Muscle layer of colon (tissue), 2 donors: Measurements from ENCODE around the gene CNNM3.

Experiments
- H3K27ac ChIP-seq: one replicate; pipeline ENCODE4 v1.7.0; 2013; ENCODE audit warnings: low read depth, mild to moderate bottlenecking, low read length, moderate library complexity
- H3K27me3 ChIP-seq, 2 donors: one replicate each; pipeline ENCODE4 v1.7.0; 2013; ENCODE audit warnings: low read length in 2 of 2, mild to moderate bottlenecking in 2 of 2; ENCODE audit not compliant: insufficient read depth in 2 of 2, control insufficient read depth in 1 of 2
- H3K36me3 ChIP-seq: one replicate; pipeline ENCODE4 v1.7.0; 2013; ENCODE audit warnings: mild to moderate bottlenecking, low read length; ENCODE audit not compliant: insufficient read depth
- H3K4me1 ChIP-seq: one replicate; pipeline ENCODE4 v1.7.0; 2013; ENCODE audit warnings: mild to moderate bottlenecking, low read length; ENCODE audit not compliant: insufficient read depth
- H3K4me3 ChIP-seq, 2 donors: one replicate each; pipeline ENCODE4 v1.7.0; 2013; ENCODE audit warnings: low read length in 2 of 2, low read depth in 1 of 2, mild to moderate bottlenecking in 1 of 2, moderate library complexity in 1 of 2
- H3K9ac ChIP-seq: one replicate; pipeline ENCODE4 v1.7.0; 2013; ENCODE audit warnings: low read length
- H3K9me3 ChIP-seq: one replicate; pipeline ENCODE4 v1.7.0; 2013; ENCODE audit warnings: mild to moderate bottlenecking, low read length
- donor health status: abdominal sarcoma.
- donor health status: Adenocarcinoma of cecum.

The CNNM3 gene

GRCh38 chr2:96810783-96811192 is 5.3 kb upstream of the CNNM3 start:
- H3K9ac ChIP-seq: no peak overlapping the region
- peaks cover 11% of the 10 kb centered on the region for H3K36me3 ChIP-seq
- no peaks in the 10 kb centered on the region for H3K9me3 ChIP-seq
- H3K27me3 ChIP-seq: no peaks in the 10 kb centered on the region
- H3K4me3 ChIP-seq: no peak overlapping the region
- H3K27ac ChIP-seq: no peak overlapping the region
- peaks cover 11% of the 10 kb centered on the region for H3K4me1 ChIP-seq

DNA sequence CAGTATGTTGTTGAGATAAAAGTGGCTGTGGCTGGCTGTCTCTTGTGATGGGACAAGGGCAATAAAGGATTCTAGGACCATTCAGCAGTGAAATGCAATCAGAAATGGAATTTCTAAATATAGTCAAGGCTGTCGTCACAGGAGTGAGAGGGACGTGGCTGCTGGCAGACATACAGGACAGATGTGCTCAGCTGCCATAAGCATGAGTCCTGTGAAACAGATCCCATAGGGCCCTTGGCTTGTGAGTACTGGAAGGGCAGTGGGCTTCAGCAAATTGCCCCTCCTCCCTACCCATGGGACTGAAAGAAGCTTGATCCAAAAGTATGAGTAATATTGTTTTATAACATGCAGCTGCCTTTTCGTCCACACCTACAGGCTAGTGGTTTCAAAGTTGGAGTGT is 4.2 kb upstream of the CNNM3 start:
- H3K36me3 ChIP-seq: peaks cover 11% of the 10 kb centered on the region
- H3K9ac ChIP-seq: no peak overlapping the region
- no peak overlapping the region for H3K4me3 ChIP-seq
- no peaks in the 10 kb centered on the region for H3K9me3 ChIP-seq
- peaks cover 11% of the 10 kb centered on the region for H3K4me1 ChIP-seq
- no peak overlapping the region for H3K27ac ChIP-seq
- no peaks in the 10 kb centered on the region for H3K27me3 ChIP-seq

DNA sequence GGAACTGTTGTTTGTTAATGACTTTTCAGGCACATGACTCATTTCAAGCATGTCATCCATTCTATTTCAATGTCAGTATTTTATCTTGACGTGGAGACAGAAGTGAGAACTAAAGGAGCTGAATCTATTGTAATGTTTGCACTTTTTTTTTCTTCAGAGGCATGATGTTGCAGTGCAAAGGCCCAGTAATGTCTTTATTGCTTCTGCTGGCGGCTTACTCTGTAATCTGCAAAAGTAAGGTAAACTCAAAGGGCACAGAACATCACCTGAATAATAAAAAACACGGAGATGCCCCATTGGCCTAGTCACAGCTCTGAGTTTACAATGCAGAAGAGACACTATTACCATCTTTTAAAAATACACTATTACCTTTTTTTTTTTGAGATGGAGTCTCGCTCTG is 2.4 kb upstream of the CNNM3 start:
- no peak overlapping the region for H3K4me3 ChIP-seq
- H3K36me3 ChIP-seq: peaks cover 11% of the 10 kb centered on the region
- H3K4me1 ChIP-seq: peaks cover 26% of the 10 kb centered on the region
- H3K27me3 ChIP-seq: no peaks in the 10 kb centered on the region
- no peaks in the 10 kb centered on the region for H3K9me3 ChIP-seq
- H3K27ac ChIP-seq: no peak overlapping the region
- no peak overlapping the region for H3K9ac ChIP-seq

DNA sequence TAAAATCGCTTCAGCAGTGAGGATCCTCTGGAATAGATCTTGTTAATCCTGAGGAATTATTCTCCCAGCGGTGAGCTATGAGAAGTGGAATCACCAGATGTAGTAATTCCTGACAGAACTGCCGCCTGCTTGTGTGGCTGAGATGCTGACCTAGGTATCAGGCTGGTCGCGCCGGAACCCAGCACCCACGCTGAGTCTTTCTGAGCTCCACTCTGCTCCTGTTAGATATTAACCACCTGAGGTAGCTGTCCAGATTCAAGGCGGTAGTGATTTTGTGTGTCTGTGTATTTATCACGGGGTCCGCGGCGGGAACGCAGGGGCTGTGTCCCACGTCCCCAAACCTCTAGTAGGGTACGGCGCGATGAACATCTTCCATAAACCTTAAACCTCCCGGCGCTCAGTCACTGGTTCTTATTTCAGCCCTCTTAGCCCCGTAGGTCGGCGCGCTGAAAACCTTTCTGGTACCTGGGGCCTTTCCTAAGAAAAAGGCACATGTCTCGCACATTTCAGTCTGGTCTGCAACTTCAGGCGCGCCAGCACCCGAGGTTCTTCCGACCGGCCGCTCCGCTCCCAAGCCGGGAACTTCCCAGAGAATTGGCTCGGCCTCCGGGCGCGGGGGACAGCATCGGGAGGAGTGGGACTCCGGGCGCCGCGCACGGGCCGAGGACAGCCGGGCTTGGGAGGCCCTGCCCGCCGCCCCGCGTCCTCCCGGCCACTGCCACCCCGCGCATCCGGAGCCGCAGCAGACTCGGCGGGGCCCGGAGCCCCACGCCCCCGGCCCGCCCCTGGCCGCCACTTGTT is 542 bp upstream of the CNNM3 start:
- Histone ChIP-seq H3K36me3 (peaks cover 4% of the 10 kb centered on the region), H3K27me3 (no peaks in the 10 kb centered on the region), H3K9me3 (no peaks in the 10 kb centered on the region), H3K27ac (peak overlapping the region; percentile 93), H3K4me3 (peak overlapping the region; percentile 69 to 74), H3K4me1 (peaks cover 45% of the 10 kb centered on the region), H3K9ac (peak overlapping the region; percentile 30)

DNA sequence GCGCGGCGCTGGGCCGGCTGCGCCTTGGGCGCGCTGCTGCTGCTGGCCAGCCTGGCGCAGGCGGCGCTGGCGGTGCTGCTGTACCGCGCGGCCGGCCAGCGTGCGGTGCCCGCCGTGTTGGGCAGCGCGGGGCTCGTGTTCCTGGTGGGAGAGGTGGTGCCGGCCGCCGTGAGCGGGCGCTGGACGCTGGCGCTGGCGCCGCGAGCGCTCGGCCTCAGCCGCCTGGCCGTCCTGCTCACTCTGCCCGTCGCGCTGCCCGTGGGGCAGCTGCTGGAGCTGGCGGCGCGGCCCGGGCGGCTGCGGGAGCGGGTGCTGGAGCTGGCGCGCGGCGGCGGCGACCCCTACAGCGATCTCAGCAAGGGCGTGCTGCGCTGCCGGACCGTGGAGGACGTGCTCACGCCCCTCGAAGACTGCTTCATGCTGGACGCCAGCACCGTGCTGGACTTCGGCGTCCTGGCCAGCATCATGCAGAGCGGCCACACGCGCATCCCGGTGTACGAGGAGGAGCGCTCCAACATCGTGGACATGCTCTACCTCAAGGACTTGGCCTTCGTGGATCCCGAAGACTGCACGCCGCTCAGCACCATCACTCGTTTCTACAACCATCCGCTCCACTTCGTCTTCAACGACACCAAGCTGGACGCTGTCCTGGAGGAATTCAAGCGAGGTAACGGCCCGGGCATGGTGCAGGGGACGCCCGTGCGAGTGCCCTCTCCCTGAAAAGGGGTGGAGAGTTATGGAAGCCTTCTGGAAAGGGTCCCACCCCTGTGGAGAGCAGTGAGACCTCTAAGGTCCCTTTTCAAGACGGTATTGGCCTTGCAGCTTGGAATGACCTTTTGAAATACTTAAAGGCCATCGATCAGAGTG is 1.0 kb downstream of the CNNM3 start:
- H3K4me1 ChIP-seq: peaks cover 53% of the 10 kb centered on the region
- H3K4me3 ChIP-seq: peak overlapping the region; percentile 46 to 67
- H3K27ac ChIP-seq: peak overlapping the region; percentile 72

DNA sequence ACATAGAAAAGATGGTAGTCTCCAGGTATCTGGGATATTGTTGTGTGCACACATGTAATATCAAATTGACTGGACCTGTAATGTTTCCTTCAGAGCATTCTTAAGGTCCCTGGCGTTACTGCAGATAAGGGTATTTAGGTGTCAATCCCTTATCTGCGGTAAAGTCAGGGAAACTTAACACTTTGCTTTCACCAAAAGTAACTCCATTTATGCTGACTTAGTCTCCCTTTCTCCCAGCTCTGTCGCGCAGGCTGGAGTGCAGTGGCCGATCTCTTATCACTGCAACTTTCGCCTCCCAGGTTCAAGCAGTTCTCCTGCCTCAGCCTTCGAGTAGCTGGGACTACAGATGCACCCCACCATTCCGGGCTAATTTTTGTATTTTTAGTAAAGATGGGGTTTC is 1.8 kb downstream of the CNNM3 start:
- Histone ChIP-seq H3K36me3 (peaks cover 4% of the 10 kb centered on the region), H3K9ac (no peak overlapping the region), H3K4me1 (peaks cover 55% of the 10 kb centered on the region), H3K4me3 (peak overlapping the region in 1 of 2 donors; percentile 67), H3K9me3 (no peaks in the 10 kb centered on the region), H3K27ac (no peak overlapping the region), H3K27me3 (no peaks in the 10 kb centered on the region)

More for the DNA sequence above, 1.0 kb downstream of the CNNM3 start:
- Histone ChIP-seq H3K27me3 (no peaks in the 10 kb centered on the region), H3K36me3 (peaks cover 4% of the 10 kb centered on the region), H3K9me3 (no peaks in the 10 kb centered on the region), H3K9ac (no peak overlapping the region)

DNA sequence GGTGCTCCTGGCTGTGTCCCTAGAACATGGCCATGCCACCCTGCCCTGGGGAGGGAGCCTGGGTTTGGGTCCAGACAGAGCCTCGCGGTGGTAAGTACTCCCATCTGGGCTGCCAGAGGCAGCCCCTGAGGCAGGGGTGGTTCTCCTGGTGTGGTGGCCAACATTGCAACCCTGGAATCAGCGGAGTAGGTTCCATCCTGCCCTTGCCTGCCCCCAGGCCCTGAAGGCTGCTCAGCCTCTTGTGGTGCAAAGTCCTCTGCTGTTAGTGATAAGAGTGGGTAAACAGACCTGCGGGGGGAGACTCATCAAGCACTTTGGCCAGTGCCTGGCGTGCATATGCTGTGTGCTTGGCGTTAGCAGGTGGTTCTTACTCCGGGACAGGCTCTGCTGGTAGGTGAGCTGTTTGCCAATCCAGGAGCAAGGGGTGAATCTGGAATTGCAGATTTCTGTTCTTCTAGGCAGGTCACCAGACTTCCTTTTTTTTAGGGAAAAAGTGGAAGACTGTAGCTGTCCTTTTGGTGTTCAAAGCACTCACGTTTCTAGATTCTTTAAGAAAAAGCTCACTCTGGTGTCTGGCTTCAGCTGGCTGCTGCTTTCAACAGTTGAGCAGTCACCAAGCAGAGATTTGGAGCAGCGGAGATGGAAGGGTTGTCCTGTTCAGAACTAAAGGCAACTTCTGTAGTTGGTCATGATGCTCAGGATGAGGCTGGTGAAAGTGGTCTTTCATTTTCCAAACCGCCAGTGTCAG is 3.2 kb downstream of the CNNM3 start:
- H3K27me3 ChIP-seq: no peaks in the 10 kb centered on the region
- peaks cover 69% of the 10 kb centered on the region for H3K4me1 ChIP-seq
- H3K9ac ChIP-seq: no peak overlapping the region
- peak overlapping the region in 1 of 2 donors; percentile 32 for H3K4me3 ChIP-seq
- peaks cover 4% of the 10 kb centered on the region for H3K36me3 ChIP-seq
- no peaks in the 10 kb centered on the region for H3K9me3 ChIP-seq
- no peak overlapping the region for H3K27ac ChIP-seq

DNA sequence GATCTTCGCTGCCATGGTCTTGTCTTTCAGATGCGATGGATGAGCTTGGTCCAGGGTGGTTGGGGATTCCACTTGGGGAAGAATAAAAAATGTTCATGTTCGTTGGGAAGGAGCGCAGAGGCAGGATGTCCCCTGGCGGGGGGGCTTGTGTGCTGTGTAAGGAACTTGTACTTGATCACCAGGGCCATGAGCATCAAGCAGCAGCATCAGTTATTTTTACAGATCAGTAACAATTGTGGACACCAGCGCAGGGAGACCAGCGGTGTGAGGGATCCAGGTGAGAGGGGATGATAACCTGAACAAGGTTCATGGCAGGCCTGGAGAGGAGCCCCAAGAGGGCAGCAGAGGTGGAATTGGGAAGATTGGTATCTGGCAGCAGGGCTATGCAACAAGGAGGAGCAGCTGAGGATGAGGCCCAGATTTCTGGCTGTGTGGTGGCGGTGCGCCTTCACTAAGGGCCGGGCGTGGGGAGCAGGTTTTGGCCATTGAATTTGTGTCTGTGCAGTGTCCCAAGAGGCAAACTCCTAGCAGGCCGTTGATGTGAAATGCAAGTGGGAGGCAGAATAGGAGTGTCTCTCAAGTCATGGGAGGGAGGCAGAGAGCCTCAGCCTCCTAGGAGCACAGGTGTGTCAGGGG is 3.9 kb downstream of the CNNM3 start:
- Histone ChIP-seq H3K4me3 (no peak overlapping the region), H3K9ac (no peak overlapping the region), H3K4me1 (peaks cover 74% of the 10 kb centered on the region), H3K27ac (no peak overlapping the region), H3K36me3 (peaks cover 4% of the 10 kb centered on the region), H3K9me3 (no peaks in the 10 kb centered on the region), H3K27me3 (no peaks in the 10 kb centered on the region)

DNA sequence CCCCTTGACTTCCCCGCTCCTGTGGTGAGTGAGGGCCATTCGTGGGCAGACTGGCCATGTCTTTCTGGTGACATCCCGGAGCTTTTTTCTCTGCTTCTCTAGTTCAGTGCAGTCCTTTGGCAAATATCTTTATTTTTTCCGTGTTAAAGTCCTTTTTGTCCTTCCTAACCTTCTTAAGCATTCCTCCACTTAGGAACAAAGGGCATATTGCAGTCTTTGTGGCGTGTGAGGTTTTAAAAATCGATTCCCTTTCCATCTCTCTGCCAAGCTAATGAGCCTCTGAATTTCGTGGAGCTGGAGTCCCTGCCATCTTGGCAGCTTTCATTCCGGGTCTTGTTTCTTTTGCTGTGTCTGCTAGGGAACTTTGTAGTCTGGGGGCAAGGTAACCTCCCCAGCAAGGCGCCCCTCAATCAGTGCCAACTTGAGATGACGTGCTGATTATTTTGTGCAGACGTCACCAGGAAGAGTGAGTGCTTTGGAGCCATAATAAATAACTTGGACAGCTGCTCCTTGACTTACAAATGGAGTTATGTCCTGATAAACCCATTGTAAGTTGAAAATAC is 5.1 kb downstream of the CNNM3 start:
- Histone ChIP-seq H3K27me3 (no peaks in the 10 kb centered on the region), H3K4me3 (no peak overlapping the region), H3K9me3 (no peaks in the 10 kb centered on the region), H3K27ac (no peak overlapping the region), H3K36me3 (peaks cover 4% of the 10 kb centered on the region), H3K9ac (no peak overlapping the region), H3K4me1 (peaks cover 71% of the 10 kb centered on the region)

DNA sequence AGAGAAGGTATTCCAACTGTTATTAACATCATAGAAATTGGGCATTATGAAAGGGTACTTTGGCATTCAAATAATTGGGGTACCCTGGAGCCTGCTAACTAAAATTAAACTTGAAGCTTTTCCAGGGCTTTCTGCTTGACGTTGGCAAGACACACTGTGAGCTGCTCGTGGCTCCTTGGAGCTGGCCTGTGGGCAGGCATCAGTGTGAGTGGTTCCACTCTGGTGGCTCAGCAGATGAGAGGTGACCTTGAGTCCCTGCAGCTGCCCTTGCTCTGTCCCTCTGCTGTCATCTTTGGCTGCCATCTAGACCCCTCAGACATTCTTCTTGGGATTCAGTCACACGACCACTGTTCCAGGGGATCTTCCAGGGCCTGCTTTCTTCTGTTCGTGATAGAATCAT is 6.7 kb downstream of the CNNM3 start:
- H3K27ac ChIP-seq: no peak overlapping the region
- H3K9ac ChIP-seq: no peak overlapping the region
- no peaks in the 10 kb centered on the region for H3K9me3 ChIP-seq
- H3K36me3 ChIP-seq: peaks cover 16% of the 10 kb centered on the region
- H3K4me1 ChIP-seq: peaks cover 64% of the 10 kb centered on the region
- no peak overlapping the region for H3K4me3 ChIP-seq
- H3K27me3 ChIP-seq: no peaks in the 10 kb centered on the region
